Measurements from ENCODE around the gene SNF8. TPM values are rescaled to one million over a fixed set of nuclear protein-coding genes. Genes with fewer than 3 reads are reported as not detected.
"Not testable (repeated sequence)": the region's sequence is repeated elsewhere in the genome, so short reads cannot be mapped to it uniquely, and the experiment has no call there.

Gene SNF8
- total RNA-seq, 2 donors from 2014 or later: 71.2 to 111 TPM

DNA sequence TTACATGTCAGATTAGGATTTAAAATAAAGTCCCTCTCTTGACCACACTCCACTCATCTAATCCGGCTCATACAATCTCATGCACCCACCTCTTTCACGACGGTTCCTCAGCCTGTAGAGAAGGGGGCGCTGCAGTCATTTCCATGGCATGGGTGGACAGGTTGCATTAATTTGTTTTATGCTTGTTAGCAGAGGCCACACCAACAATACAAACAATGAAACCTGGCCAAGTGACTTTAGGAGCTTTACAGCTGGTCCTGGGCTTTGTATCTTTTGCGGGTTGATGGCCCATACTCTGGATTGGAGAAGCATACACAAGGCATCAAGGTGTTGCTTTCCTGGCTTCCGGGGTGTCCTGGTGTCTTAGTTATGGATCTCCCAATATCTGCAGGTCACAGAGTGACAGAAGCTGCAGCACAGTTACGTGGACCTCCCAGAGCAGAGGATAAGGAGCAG lies 9.7 kb upstream of the SNF8 start:
- DNase-seq (ENCODE audit: low spot score): no peak
- Histone ChIP-seq H3K27me3 (replicated peaks; ENCODE audit: insufficient read depth) (no peaks in the 10 kb centered on the region), H3K4me3 (no peak overlapping the region), H3K4me1 (replicated peaks) (no peaks in the 10 kb centered on the region), H3K9me3 (no peaks in the 10 kb centered on the region), H3K36me3 (no peaks in the 10 kb centered on the region), H3K27ac (no peak overlapping the region)
- intact Hi-C loops (cut with DNase I): no loop called here
- 27% methylated on average over 7 of the region's 7 CpGs for WGBS
- TF ChIP-seq, protein P1, sequence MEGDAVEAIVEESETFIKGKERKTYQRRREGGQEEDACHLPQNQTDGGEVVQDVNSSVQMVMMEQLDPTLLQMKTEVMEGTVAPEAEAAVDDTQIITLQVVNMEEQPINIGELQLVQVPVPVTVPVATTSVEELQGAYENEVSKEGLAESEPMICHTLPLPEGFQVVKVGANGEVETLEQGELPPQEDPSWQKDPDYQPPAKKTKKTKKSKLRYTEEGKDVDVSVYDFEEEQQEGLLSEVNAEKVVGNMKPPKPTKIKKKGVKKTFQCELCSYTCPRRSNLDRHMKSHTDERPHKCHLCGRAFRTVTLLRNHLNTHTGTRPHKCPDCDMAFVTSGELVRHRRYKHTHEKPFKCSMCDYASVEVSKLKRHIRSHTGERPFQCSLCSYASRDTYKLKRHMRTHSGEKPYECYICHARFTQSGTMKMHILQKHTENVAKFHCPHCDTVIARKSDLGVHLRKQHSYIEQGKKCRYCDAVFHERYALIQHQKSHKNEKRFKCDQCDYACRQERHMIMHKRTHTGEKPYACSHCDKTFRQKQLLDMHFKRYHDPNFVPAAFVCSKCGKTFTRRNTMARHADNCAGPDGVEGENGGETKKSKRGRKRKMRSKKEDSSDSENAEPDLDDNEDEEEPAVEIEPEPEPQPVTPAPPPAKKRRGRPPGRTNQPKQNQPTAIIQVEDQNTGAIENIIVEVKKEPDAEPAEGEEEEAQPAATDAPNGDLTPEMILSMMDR (IDR thresholded peaks at IDR 0.05): no peak
- TF ChIP-seq POLR2AphosphoS5 (IDR thresholded peaks at IDR 0.05): no peak
- TF ChIP-seq POLR2A (IDR thresholded peaks at IDR 0.05): no peak

GRCh38 chr17:48952904-48953303 lies 8.3 kb upstream of the SNF8 start:
- peaks cover 2% of the 10 kb centered on the region for H3K27me3 ChIP-seq (replicated peaks; ENCODE audit: insufficient read depth)
- H3K9me3 ChIP-seq: no peaks in the 10 kb centered on the region
- no peak overlapping the region for H3K4me3 ChIP-seq
- H3K27ac ChIP-seq: no peak overlapping the region
- no peak for DNase-seq (ENCODE audit: low spot score)
- no peak for TF ChIP-seq POLR2AphosphoS5 (IDR thresholded peaks at IDR 0.05)
- TF ChIP-seq, protein P1 (IDR thresholded peaks at IDR 0.05): no peak
- no peak for TF ChIP-seq POLR2A (IDR thresholded peaks at IDR 0.05)
- no peaks in the 10 kb centered on the region for H3K4me1 ChIP-seq (replicated peaks)
- 25% methylated on average over 5 of the region's 5 CpGs for WGBS
- no peaks in the 10 kb centered on the region for H3K36me3 ChIP-seq
- intact Hi-C loops (cut with DNase I): no loop called here

GRCh38 chr17:48951572-48951971 lies 6.9 kb upstream of the SNF8 start:
- intact Hi-C loops (cut with DNase I): no loop called here
- no peak overlapping the region for H3K4me3 ChIP-seq
- H3K36me3 ChIP-seq: no peaks in the 10 kb centered on the region
- WGBS: 76% methylated on average over 5 of the region's 5 CpGs
- H3K27ac ChIP-seq: no peak overlapping the region
- no peak for DNase-seq (ENCODE audit: low spot score)
- H3K4me1 ChIP-seq (replicated peaks): no peaks in the 10 kb centered on the region
- peaks cover 2% of the 10 kb centered on the region for H3K27me3 ChIP-seq (replicated peaks; ENCODE audit: insufficient read depth)
- no peaks in the 10 kb centered on the region for H3K9me3 ChIP-seq
- TF ChIP-seq POLR2AphosphoS5 (IDR thresholded peaks at IDR 0.05) (no peak), POLR2A (IDR thresholded peaks at IDR 0.05) (no peak)
- TF ChIP-seq, protein P1 (IDR thresholded peaks at IDR 0.05): no peak

DNA sequence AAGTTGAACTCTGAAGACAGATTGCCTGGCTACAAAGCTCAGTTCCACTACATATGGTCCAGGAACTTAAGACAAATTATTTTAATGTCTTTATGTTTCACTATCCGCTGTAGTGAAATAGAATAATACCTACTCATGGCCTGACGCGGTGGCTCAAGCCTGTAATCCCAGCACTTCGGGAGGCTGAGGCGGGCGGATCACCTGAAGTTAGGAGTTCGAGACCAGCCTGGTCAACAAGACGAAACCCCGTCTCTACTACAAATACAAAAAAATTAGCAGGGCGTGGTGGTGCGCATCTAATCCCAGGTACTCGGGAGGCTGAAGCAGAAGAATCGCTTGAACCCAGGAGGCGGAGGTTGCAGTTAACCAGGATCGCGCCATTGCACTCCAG lies 614 bp upstream of the SNF8 start:
- H3K4me3 ChIP-seq: peak overlapping the region; percentile 72 to 89
- H3K9me3 ChIP-seq; H3K27me3 ChIP-seq (replicated peaks; ENCODE audit: insufficient read depth); H3K27ac ChIP-seq; H3K36me3 ChIP-seq; H3K4me1 ChIP-seq (replicated peaks); intact Hi-C loops (cut with DNase I); DNase-seq (ENCODE audit: low spot score): not testable (repeated sequence)
- WGBS: 89% methylated on average over 16 of the region's 16 CpGs

GRCh38 chr17:48933035-48933434 lies 11.6 kb downstream of the SNF8 start:
- TF ChIP-seq POLR2A (IDR thresholded peaks at IDR 0.05) (no peak), POLR2AphosphoS5 (IDR thresholded peaks at IDR 0.05) (no peak)
- TF ChIP-seq, protein P1 (IDR thresholded peaks at IDR 0.05): no peak
- no peak for DNase-seq (ENCODE audit: low spot score)

More at GRCh38 chr17:48933035-48933434, 11.6 kb downstream of the SNF8 start:
- H3K27ac ChIP-seq: no peak overlapping the region
- 93% methylated on average over 6 of the region's 6 CpGs for WGBS
- peaks cover 0 to 5% of the 10 kb centered on the region in 2 donors for H3K36me3 ChIP-seq
- H3K4me1 ChIP-seq (replicated peaks): no peaks in the 10 kb centered on the region
- intact Hi-C loops (cut with DNase I): no loop called here
- no peaks in the 10 kb centered on the region for H3K27me3 ChIP-seq (replicated peaks; ENCODE audit: insufficient read depth)
- H3K9me3 ChIP-seq: no peaks in the 10 kb centered on the region
- no peak overlapping the region for H3K4me3 ChIP-seq
